ENCODE measurements around the gene CDSN. TPM values are rescaled to one million over a fixed set of nuclear protein-coding genes. Genes with fewer than 3 reads are reported as not detected.

The CDSN gene
- total RNA-seq, 1 experiment from 2014 or later = not detected

DNA sequence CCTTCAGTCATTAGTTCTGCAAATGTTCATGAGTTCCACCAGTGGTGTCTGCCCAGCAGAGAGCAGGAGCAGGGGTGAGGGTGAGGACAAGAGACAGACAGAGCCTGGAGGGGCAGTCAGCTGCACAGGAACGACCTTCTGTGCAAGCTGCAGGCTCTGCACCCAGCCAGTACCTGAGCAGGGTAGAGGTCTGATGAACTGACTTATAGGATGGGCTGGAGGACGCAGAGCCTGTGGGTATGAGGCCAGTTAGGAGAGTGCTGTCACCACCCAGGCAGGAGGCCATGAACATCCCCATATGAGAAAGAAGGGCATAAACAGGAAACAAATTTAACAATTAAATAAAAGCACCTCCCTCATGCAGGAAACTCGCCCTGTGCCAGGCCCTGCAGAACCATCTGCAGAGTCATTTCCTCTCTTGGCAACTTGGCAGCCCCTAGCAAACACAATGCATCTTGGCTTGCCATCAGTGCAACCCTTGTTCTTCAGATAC is 25.8 kb downstream of the CDSN start:
- no peaks in the 10 kb centered on the region for H3K36me3 ChIP-seq
- no peak overlapping the region for H3K4me3 ChIP-seq
- H3K4me1 ChIP-seq (replicated peaks) = peaks cover 18% of the 10 kb centered on the region
- no peaks in the 10 kb centered on the region for H3K9me3 ChIP-seq (replicated peaks)
- DNase-seq (ENCODE audit: low read depth in 1 of 2, low spot score in 2 of 2) = peak in 1 of 2 experiments; percentile 7
- no peak overlapping the region for H3K27ac ChIP-seq
- no peaks in the 10 kb centered on the region for H3K27me3 ChIP-seq (replicated peaks)

DNA sequence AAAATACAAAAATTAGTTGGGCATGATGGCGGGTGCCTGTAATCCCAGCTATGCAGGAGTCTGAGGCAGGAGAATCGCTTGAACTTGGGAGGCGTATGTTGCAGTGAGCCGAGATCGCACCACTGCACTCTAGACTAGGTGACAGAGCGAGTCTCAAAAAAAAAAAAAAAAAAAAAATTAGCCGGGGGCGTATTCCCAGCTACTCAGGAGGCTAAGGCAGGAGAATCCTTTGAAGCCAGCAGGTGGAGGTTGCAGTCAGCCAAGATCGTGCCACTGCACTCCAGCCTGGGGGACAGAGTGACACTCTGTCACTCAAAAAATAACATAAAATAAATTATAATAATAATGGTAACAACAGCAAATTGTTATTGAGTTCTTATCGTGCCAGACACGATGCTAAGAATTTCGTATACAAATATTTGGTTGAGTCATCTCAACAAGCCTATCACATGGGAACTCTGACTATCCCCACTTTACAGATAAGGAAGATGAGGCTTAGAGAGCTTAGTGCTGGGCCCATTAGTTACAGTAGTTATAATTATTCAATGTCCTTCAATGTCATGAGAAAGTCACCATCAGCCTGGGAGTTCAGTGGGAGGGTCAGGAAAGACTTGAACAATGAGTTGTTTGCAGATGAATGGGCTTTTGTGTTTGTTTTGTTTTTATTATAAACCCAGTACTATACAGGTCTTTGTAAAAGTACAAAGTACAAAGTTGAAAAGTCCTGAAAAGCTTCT is 27.3 kb downstream of the CDSN start:
- no peaks in the 10 kb centered on the region for H3K27me3 ChIP-seq (replicated peaks)
- H3K9me3 ChIP-seq (replicated peaks) = no peaks in the 10 kb centered on the region
- H3K4me1 ChIP-seq (replicated peaks) = peaks cover 18% of the 10 kb centered on the region
- H3K4me3 ChIP-seq = no peak overlapping the region
- H3K27ac ChIP-seq = no peak overlapping the region
- peak in 1 of 2 experiments; percentile 25 for DNase-seq (ENCODE audit: low read depth in 1 of 2, low spot score in 2 of 2)
- no peaks in the 10 kb centered on the region for H3K36me3 ChIP-seq

DNA sequence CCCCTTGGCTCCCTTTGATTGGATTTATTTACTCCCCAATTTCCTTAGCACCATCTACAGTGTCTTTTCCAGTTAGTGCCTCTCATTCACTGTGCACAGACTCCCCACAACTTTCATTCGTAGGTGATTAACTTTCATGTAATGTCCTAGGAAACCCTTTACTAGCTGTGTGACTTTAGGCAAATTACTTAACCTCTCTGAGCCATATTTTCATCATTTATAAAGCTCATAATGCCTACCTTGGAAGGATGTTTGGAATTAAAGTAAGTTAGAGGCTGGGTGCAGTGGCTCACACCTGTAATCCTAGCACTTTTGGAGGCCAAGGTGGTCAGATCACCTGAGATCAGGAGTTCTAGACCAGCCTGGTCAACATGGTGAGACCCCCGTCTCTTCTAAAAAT is 28.0 kb downstream of the CDSN start:
- H3K9me3 ChIP-seq (replicated peaks) = no peaks in the 10 kb centered on the region
- no peak for DNase-seq (ENCODE audit: low read depth in 1 of 2, low spot score in 2 of 2)
- H3K4me1 ChIP-seq (replicated peaks) = peaks cover 21% of the 10 kb centered on the region
- H3K27me3 ChIP-seq (replicated peaks) = no peaks in the 10 kb centered on the region
- H3K4me3 ChIP-seq = no peak overlapping the region
- H3K27ac ChIP-seq = no peak overlapping the region
- H3K36me3 ChIP-seq = no peaks in the 10 kb centered on the region

DNA sequence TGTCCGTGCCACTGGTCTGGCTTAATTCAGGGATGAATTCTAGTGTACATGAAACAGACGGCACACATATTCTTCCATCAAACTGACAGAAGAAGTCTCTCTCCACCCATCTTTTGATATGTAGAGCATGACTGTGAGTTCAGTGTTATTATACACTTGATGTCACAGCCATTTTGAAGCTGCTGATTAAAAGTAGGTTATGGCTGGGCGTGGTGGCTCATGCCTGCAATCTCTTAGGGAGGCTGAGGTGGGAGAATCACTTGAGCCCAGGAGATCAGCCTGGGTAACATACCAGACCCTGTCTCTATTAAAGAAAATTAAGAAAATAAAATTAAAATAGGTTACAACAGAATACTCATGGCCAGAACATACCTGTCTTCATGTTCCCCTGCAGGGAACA is 28.6 kb downstream of the CDSN start:
- no peak for DNase-seq (ENCODE audit: low read depth in 1 of 2, low spot score in 2 of 2)
- no peak overlapping the region for H3K27ac ChIP-seq
- peaks cover 26% of the 10 kb centered on the region for H3K4me1 ChIP-seq (replicated peaks)
- H3K36me3 ChIP-seq = no peaks in the 10 kb centered on the region
- H3K4me3 ChIP-seq = no peak overlapping the region
- H3K9me3 ChIP-seq (replicated peaks) = no peaks in the 10 kb centered on the region
- no peaks in the 10 kb centered on the region for H3K27me3 ChIP-seq (replicated peaks)

DNA sequence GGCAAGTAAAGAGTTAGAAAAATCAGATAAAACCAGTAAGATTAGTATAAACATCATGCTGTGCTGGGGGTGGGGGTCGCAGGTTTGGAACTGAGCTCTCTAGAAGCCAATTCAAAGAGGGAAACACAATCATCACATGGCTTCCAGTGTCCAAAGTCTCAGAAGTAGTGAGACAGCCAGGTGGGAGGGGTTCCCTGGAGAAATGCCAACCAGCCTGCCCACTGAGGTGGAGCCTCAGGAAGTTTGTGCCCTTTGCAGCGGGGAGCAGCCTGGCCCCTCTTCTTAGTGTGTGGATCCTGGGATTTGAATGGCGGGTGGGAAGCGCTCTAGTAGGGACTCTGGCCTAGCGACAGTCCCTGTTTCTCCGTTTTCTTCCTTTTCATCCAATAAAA is 29.3 kb downstream of the CDSN start:
- H3K27ac ChIP-seq = no peak overlapping the region
- H3K36me3 ChIP-seq = no peaks in the 10 kb centered on the region
- H3K4me1 ChIP-seq (replicated peaks) = peaks cover 33% of the 10 kb centered on the region
- H3K27me3 ChIP-seq (replicated peaks) = no peaks in the 10 kb centered on the region
- H3K9me3 ChIP-seq (replicated peaks) = no peaks in the 10 kb centered on the region
- no peak for DNase-seq (ENCODE audit: low read depth in 1 of 2, low spot score in 2 of 2)
- H3K4me3 ChIP-seq = no peak overlapping the region

DNA sequence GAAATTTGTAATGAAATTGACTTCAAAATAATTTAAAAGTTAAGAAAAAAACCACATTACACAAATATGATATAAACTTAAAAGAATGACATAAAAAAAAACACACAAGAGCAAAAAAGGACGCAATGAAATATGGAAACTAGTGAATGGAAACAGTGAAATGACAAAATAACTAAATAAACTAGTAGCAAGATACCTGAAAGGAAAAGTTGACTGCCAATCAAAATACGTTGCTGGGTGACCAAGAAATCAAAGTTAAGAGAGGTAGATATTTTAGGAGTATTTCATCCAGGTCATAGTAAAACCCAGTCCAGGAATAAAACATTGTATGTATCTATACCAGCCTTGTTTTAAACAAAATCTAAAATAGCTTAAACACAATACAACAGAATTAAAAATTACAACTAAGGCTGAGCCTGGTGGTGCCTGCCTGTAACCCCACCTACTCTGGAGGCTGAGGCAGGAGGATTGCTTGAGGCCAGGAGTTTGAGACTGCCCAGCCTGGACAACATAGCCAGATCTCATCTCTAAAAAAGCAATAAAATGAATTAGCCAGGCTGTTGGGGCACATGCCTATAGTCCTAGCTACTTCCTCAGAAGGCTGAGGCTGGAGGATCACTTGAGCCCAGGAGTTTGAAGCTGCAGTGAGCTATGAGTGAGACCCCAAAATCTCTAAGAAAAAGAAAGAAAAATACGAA is 29.8 kb downstream of the CDSN start:
- peaks cover 36% of the 10 kb centered on the region for H3K4me1 ChIP-seq (replicated peaks)
- no peaks in the 10 kb centered on the region for H3K9me3 ChIP-seq (replicated peaks)
- H3K27ac ChIP-seq = no peak overlapping the region
- DNase-seq (ENCODE audit: low read depth in 1 of 2, low spot score in 2 of 2) = no peak
- H3K4me3 ChIP-seq = no peak overlapping the region
- H3K27me3 ChIP-seq (replicated peaks) = no peaks in the 10 kb centered on the region
- no peaks in the 10 kb centered on the region for H3K36me3 ChIP-seq

DNA sequence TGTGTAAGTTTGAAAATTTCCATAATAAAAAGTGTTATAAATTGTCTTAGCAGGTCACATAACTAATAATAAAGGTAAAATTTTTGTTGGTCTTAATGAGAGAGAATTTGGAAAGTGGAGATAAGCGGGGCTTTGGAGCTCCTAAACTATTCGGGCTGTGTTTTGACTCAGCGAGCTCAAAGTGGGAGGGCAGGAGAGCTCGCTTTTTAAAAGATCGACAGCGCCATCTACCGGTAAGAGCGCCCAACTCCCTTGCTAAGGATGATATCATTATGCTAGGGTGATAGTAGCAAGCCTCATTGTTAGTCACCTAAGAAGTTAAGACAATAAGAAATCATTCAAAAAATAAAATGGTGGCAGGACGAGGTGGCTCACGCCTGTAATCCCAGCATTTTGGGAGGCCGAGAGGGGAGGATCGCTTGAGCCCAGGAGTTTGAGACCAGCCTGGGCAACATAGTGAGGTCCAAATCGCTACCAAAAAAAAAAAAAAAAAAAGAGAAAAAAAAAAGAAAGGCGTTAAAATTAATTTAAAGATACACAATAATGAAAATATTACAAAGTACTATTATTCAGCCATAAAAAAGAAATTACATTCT is 32.7 kb downstream of the CDSN start:
- H3K36me3 ChIP-seq = no peaks in the 10 kb centered on the region
- no peaks in the 10 kb centered on the region for H3K9me3 ChIP-seq (replicated peaks)
- H3K27ac ChIP-seq = peak overlapping the region; percentile 43
- H3K4me3 ChIP-seq = no peak overlapping the region
- DNase-seq (ENCODE audit: low read depth in 1 of 2, low spot score in 2 of 2) = peak; percentile 82 to 88
- peaks cover 18% of the 10 kb centered on the region for H3K4me1 ChIP-seq (replicated peaks)
- H3K27me3 ChIP-seq (replicated peaks) = no peaks in the 10 kb centered on the region

DNA sequence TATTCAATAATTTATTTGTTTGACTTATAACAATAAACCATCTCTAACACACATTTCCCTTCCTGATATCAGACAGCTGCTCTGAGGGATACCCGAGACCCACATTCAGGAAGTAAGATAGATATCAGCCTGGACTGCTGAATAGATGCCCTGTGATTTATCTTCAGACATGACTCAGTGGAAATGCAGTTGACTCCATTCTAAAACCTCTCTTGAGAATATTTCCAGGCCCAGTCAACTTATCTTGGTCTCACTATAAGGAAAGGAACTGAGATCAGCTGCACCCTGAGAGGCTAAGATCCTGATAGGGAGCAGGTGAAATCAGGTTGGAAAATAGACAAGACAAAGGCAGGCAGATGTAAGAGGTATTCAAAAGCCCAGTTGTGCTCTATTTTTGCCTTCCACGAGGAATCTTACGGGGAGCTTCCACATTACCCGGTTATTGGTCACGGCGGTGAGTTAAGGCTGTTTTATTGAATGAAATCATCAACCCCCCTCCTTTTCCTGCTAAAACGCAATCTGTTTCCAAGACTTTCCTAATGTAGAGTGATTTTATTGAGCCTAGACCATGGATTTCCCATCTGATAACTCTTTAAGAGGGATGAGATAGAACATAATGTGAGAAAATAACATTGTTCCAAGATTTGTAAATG is 33.3 kb downstream of the CDSN start:
- Histone ChIP-seq H3K27me3 (replicated peaks) (no peaks in the 10 kb centered on the region), H3K27ac (peak overlapping the region; percentile 43), H3K36me3 (no peaks in the 10 kb centered on the region), H3K4me1 (replicated peaks) (peaks cover 18% of the 10 kb centered on the region), H3K4me3 (no peak overlapping the region), H3K9me3 (replicated peaks) (no peaks in the 10 kb centered on the region)
- peak in 1 of 2 experiments; percentile 60 for DNase-seq (ENCODE audit: low read depth in 1 of 2, low spot score in 2 of 2)

DNA sequence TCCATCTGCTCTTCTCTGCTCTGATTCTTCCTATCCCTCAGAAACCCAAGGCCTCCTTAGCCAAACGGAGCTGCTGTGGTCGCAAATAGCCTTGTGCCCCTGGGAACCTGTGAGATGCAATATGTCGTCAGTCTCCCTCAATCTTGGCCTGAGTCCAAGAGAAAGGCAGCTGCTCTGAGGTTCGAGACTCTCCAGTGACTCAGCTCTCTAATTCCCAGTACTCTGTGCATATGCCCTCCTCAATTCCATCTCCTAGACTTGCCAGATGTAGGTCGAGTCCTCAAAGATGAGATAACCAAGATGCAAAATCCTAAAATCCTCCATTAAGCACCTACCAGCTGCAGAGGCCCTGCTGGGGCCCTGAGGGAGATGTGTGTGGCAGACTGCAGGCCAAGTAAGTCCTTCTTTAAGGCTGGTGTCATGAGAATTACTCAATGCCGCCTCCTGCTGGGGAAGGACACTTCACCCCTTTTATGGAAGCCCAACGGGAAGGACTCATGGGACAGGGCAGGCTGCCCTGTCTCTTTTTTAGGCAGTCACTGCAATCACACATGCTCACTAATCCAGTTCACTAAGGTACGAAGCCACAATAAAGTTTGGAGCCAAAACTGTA is 36.4 kb downstream of the CDSN start:
- no peaks in the 10 kb centered on the region for H3K27me3 ChIP-seq (replicated peaks)
- H3K27ac ChIP-seq = no peak overlapping the region
- no peaks in the 10 kb centered on the region for H3K9me3 ChIP-seq (replicated peaks)
- no peaks in the 10 kb centered on the region for H3K36me3 ChIP-seq
- peaks cover 21% of the 10 kb centered on the region for H3K4me1 ChIP-seq (replicated peaks)
- H3K4me3 ChIP-seq = no peak overlapping the region
- DNase-seq (ENCODE audit: low read depth in 1 of 2, low spot score in 2 of 2) = peak in 1 of 2 experiments; percentile 51

DNA sequence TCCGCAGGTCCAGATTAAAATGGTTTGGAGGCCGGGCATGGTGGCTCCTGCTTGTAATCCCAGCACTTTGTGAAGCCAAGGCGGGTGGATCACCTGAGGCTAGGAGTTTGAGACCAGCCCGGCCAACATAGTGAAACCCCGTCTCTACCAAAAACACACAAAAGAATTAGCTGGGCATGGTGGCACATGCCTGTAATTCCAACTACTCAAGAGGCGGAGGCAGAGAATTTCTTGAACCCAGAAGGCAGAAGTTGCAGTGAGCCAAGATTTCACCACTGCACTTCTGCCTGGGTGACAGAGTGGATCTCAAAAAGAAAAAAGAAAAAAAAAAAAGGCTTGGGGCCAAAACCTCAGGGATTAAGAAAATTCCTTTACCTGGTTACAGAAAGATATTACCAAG is 38.4 kb downstream of the CDSN start:
- H3K36me3 ChIP-seq = no peaks in the 10 kb centered on the region
- no peak overlapping the region for H3K4me3 ChIP-seq
- no peak for DNase-seq (ENCODE audit: low read depth in 1 of 2, low spot score in 2 of 2)
- H3K27ac ChIP-seq = no peak overlapping the region
- H3K27me3 ChIP-seq (replicated peaks) = no peaks in the 10 kb centered on the region
- H3K4me1 ChIP-seq (replicated peaks) = peaks cover 15% of the 10 kb centered on the region
- H3K9me3 ChIP-seq (replicated peaks) = no peaks in the 10 kb centered on the region

DNA sequence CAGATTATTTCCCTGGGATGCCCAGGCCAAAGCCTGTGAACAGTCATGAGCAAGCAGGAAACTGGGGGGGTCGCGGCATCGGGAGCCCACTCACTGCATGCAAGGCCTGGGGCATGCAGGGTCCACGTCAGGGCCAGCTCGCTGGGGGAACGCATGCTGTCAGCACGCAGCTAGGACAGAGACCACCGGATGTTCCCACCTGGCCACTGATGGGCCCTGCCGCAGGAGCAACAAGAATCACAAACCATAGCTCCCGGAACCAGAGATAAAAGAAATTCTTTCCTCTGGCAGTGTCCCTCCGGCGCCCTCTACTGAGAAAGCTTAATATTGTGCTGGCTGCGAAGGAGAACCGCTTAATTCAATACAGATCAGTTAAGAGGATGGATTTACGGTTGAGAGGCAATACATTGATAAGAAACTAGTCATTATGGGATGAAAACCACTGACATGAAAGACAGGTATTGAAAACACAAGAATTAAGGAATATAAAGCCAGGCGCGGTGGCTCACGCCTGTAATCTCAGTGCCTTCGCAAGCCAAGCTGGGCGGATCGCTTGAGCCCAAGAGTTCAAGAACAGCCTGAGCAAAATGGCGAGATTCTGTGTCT is 40.5 kb downstream of the CDSN start:
- Histone ChIP-seq H3K4me3 (no peak overlapping the region), H3K4me1 (replicated peaks) (peaks cover 3% of the 10 kb centered on the region; the same call in 1 of the 2 replicates), H3K27me3 (replicated peaks) (no peaks in the 10 kb centered on the region), H3K36me3 (no peaks in the 10 kb centered on the region), H3K27ac (no peak overlapping the region), H3K9me3 (replicated peaks) (no peaks in the 10 kb centered on the region)
- peak; percentile 56 to 64 for DNase-seq (ENCODE audit: low read depth in 1 of 2, low spot score in 2 of 2)

DNA sequence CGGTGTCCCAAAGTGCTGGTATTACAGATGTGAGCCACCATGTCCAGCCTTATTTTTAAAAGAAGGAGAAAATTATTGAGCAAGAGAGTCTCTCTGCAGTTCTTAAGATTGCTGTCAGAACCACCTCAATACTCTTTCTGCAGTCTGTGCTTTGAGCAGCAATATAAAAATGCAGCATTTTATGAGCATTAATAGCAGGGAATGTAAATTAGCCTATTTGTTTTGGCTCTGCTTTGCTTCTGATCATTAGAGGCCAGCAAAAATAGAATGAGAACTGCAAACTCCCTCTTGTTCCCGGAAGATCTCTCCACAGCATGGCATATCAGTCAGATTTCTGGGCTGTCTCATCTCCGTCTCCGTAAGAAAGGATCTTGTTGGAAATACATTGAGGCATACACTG is 43.6 kb downstream of the CDSN start:
- no peaks in the 10 kb centered on the region for H3K27me3 ChIP-seq (replicated peaks)
- no peaks in the 10 kb centered on the region for H3K9me3 ChIP-seq (replicated peaks)
- no peak overlapping the region for H3K27ac ChIP-seq
- no peak overlapping the region for H3K4me3 ChIP-seq
- no peaks in the 10 kb centered on the region for H3K36me3 ChIP-seq
- DNase-seq (ENCODE audit: low read depth in 1 of 2, low spot score in 2 of 2) = no peak
- H3K4me1 ChIP-seq (replicated peaks) = peaks cover 22% of the 10 kb centered on the region

DNA sequence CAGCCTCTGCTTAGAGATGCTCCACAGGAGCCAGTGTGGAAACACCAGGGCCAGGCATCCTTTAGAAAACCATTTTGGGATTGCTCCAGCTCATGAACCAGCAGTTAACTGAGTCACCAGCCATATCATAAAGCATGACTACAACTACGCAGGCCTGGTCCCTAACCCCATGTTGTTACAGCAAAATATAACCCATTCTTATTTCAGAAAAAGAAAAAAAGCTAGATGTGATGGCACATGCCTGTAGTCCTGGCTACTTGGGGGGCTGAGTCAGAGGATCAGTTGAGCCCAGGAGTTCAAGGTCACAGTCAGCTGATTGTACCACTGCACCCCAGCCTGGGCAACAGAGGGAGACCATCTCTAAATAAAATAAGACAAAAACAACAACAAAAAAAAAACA is 44.7 kb downstream of the CDSN start:
- DNase-seq (ENCODE audit: low read depth in 1 of 2, low spot score in 2 of 2) = no peak
- H3K36me3 ChIP-seq = no peaks in the 10 kb centered on the region
- no peaks in the 10 kb centered on the region for H3K9me3 ChIP-seq (replicated peaks)
- H3K4me3 ChIP-seq = no peak overlapping the region
- no peaks in the 10 kb centered on the region for H3K27me3 ChIP-seq (replicated peaks)
- H3K27ac ChIP-seq = no peak overlapping the region
- peaks cover 29% of the 10 kb centered on the region for H3K4me1 ChIP-seq (replicated peaks)
